ENCODE data around the gene PRICKLE4. TPM values are rescaled to one million over a fixed set of nuclear protein-coding genes. Genes with fewer than 3 reads are reported as not detected.

PRICKLE4 gene
- total RNA-seq, 1 donor from 2014 or later: 3.4 TPM

DNA sequence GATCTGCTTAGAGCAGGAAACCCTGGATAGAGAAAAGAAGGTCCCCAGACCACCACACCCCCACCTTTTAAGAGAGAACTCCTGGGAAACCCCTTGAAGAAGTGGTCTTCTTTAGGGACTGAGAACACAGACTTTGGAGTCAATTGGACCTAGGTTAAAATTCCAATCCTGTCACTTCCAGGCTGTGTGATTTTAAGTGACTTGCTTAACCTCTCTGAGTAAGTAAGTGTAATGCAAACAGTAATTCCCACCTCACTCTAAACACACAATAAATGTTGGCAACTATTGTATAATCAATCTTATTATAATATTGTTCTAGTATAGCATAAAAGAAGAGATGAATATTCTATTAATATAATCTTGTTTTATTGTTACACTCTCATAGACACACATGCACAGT lies 48.4 kb upstream of the PRICKLE4 start:
- Mint-ChIP-seq H3K4me3 (ENCODE audit: unreplicated experiment) (no peak overlapping the region), H3K4me1 (ENCODE audit: low read depth, unreplicated experiment) (peaks cover 7% of the 10 kb centered on the region), H3K27ac (ENCODE audit: unreplicated experiment) (no peak overlapping the region), H3K9me3 (ENCODE audit: unreplicated experiment) (no peaks in the 10 kb centered on the region), H3K36me3 (ENCODE audit: low read depth, unreplicated experiment) (no peaks in the 10 kb centered on the region), H3K27me3 (ENCODE audit: low read depth, unreplicated experiment) (peaks cover 29% of the 10 kb centered on the region)
- H2AFZ ChIP-seq (ENCODE audit: low read depth, low read length): no peak overlapping the region
- TF ChIP-seq, protein P1, sequence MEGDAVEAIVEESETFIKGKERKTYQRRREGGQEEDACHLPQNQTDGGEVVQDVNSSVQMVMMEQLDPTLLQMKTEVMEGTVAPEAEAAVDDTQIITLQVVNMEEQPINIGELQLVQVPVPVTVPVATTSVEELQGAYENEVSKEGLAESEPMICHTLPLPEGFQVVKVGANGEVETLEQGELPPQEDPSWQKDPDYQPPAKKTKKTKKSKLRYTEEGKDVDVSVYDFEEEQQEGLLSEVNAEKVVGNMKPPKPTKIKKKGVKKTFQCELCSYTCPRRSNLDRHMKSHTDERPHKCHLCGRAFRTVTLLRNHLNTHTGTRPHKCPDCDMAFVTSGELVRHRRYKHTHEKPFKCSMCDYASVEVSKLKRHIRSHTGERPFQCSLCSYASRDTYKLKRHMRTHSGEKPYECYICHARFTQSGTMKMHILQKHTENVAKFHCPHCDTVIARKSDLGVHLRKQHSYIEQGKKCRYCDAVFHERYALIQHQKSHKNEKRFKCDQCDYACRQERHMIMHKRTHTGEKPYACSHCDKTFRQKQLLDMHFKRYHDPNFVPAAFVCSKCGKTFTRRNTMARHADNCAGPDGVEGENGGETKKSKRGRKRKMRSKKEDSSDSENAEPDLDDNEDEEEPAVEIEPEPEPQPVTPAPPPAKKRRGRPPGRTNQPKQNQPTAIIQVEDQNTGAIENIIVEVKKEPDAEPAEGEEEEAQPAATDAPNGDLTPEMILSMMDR (IDR thresholded peaks at IDR 0.05; ENCODE audit: insufficient read depth, low read depth, low read length): no peak
- FAIRE-seq (no peak), DNase-seq (ENCODE audit: low read depth) (no peak)
- no peaks in the 10 kb centered on the region for H3K27me3 ChIP-seq (ENCODE audit: insufficient read depth, low read length)
- no peak overlapping the region for H3K27ac ChIP-seq (ENCODE audit: low read depth, low read length)
- peaks cover 6% of the 10 kb centered on the region for H3K79me2 ChIP-seq (ENCODE audit: insufficient read depth, low read length)
- no peaks in the 10 kb centered on the region for H3K9me3 ChIP-seq (ENCODE audit: insufficient read depth, low read depth, low read length)
- peaks cover 28% of the 10 kb centered on the region for H3K4me1 ChIP-seq (ENCODE audit: insufficient read depth, low read length)
- no peak overlapping the region for H3K4me3 ChIP-seq (ENCODE audit: insufficient read depth, low read depth, low read length)
- H3K9ac ChIP-seq (ENCODE audit: low read length): no peak overlapping the region
- no peaks in the 10 kb centered on the region for H3K36me3 ChIP-seq (ENCODE audit: insufficient read depth, low read length)
- peaks cover 14% of the 10 kb centered on the region for H4K20me1 ChIP-seq (ENCODE audit: insufficient read depth, low read length)
- H3K4me2 ChIP-seq (ENCODE audit: low read length): no peak overlapping the region

DNA sequence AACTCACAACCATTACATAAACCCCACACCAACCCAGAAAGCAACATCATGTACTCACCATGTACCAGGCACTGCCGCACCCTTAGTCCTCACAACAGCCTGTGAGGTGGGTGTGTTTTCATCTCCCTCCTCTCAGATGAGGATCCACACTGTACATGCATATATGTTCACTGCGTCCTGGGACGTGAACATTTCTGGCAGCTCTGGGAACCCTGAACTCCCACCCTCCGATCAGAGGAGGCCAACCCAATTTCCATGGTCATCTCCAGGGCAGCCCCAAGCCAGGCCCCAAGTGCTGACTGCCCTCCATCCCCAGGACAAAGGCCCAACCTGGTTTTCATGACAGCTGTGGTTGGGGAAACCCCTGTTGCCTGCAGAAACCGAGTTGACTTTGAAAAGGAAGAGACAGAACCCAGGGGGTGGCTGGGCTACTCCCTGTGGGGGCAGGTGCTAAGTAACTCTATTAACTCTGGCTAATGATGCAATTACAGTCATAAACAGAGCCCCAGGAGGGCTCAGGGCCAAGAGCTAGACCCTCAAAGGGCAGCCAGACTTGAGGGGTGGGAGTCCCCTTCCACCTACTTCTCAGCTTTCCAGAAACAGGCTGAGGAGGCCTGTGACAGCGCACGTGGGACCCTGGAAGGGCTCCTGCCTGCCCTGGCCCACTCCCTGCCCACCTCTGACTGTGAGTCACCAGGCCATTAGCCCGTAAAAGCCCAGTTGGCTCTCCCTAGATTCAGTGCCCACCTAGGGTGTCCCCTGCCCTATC lies 47.8 kb upstream of the PRICKLE4 start:
- no peak for DNase-seq (ENCODE audit: low read depth)
- H3K27ac ChIP-seq (ENCODE audit: low read depth, low read length): no peak overlapping the region

DNA sequence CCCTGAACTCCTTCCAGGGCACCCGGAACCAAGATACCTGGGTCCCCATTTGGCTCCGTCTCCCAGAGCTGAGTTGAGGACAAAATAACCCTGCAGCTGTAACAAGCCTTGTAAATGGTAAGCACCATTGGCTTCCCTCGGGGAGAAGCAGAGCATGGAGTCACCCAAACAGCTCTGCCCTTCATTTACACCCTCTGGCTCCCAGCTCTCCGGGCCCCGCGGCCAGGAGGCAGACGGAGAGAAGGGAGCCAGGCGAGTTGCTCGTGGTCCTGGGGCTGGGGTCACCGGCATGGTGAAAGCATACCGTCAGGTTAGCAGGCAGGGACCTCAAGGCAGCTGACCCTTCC lies 47.2 kb upstream of the PRICKLE4 start:
- Histone ChIP-seq H3K79me2 (ENCODE audit: insufficient read depth, low read length) (peaks cover 6% of the 10 kb centered on the region), H3K4me2 (ENCODE audit: low read length) (peak overlapping the region; percentile 96), H2AFZ (ENCODE audit: low read depth, low read length) (peak overlapping the region; percentile 88), H3K9me3 (ENCODE audit: insufficient read depth, low read depth, low read length) (no peaks in the 10 kb centered on the region), H3K27me3 (ENCODE audit: insufficient read depth, low read length) (no peaks in the 10 kb centered on the region), H4K20me1 (ENCODE audit: insufficient read depth, low read length) (peaks cover 14% of the 10 kb centered on the region), H3K36me3 (ENCODE audit: insufficient read depth, low read length) (no peaks in the 10 kb centered on the region), H3K27ac (ENCODE audit: low read depth, low read length) (no peak overlapping the region), H3K4me1 (ENCODE audit: insufficient read depth, low read length) (peaks cover 28% of the 10 kb centered on the region), H3K4me3 (ENCODE audit: insufficient read depth, low read depth, low read length) (peak overlapping the region; percentile 62), H3K9ac (ENCODE audit: low read length) (peak overlapping the region; percentile 74)
- DNase-seq (ENCODE audit: low read depth) (no peak), FAIRE-seq (no peak)
- peak overlapping the region; percentile 81 for H3K4me3 Mint-ChIP-seq (ENCODE audit: unreplicated experiment)
- no peaks in the 10 kb centered on the region for H3K36me3 Mint-ChIP-seq (ENCODE audit: low read depth, unreplicated experiment)
- TF ChIP-seq, protein P1 (IDR thresholded peaks at IDR 0.05; ENCODE audit: insufficient read depth, low read depth, low read length): no peak
- no peak for TF ChIP-seq EZH2 (IDR thresholded peaks at IDR 0.05; ENCODE audit: insufficient read depth, low read length)
- H3K4me1 Mint-ChIP-seq (ENCODE audit: low read depth, unreplicated experiment): peaks cover 7% of the 10 kb centered on the region
- no peaks in the 10 kb centered on the region for H3K9me3 Mint-ChIP-seq (ENCODE audit: unreplicated experiment)
- peaks cover 25% of the 10 kb centered on the region for H3K27me3 Mint-ChIP-seq (ENCODE audit: low read depth, unreplicated experiment)
- no peak overlapping the region for H3K27ac Mint-ChIP-seq (ENCODE audit: unreplicated experiment)

More for the DNA sequence above, 47.8 kb upstream of the PRICKLE4 start:
- H3K9me3 ChIP-seq (ENCODE audit: insufficient read depth, low read depth, low read length): no peaks in the 10 kb centered on the region
- H3K4me2 ChIP-seq (ENCODE audit: low read length): peak overlapping the region; percentile 96
- Mint-ChIP-seq H3K27ac (ENCODE audit: unreplicated experiment) (peak overlapping the region; percentile 50), H3K4me1 (ENCODE audit: low read depth, unreplicated experiment) (peaks cover 7% of the 10 kb centered on the region), H3K27me3 (ENCODE audit: low read depth, unreplicated experiment) (peaks cover 29% of the 10 kb centered on the region), H3K36me3 (ENCODE audit: low read depth, unreplicated experiment) (no peaks in the 10 kb centered on the region), H3K4me3 (ENCODE audit: unreplicated experiment) (peak overlapping the region; percentile 81), H3K9me3 (ENCODE audit: unreplicated experiment) (no peaks in the 10 kb centered on the region)
- H3K4me3 ChIP-seq (ENCODE audit: insufficient read depth, low read depth, low read length): peak overlapping the region; percentile 62
- H2AFZ ChIP-seq (ENCODE audit: low read depth, low read length): peak overlapping the region; percentile 88
- peaks cover 14% of the 10 kb centered on the region for H4K20me1 ChIP-seq (ENCODE audit: insufficient read depth, low read length)
- H3K79me2 ChIP-seq (ENCODE audit: insufficient read depth, low read length): peaks cover 6% of the 10 kb centered on the region
- no peaks in the 10 kb centered on the region for H3K36me3 ChIP-seq (ENCODE audit: insufficient read depth, low read length)
- H3K27me3 ChIP-seq (ENCODE audit: insufficient read depth, low read length): no peaks in the 10 kb centered on the region
- H3K9ac ChIP-seq (ENCODE audit: low read length): peak overlapping the region; percentile 74
- TF ChIP-seq EZH2 (IDR thresholded peaks at IDR 0.05; ENCODE audit: insufficient read depth, low read length): no peak
- TF ChIP-seq, protein P1 (IDR thresholded peaks at IDR 0.05; ENCODE audit: insufficient read depth, low read depth, low read length): no peak
- H3K4me1 ChIP-seq (ENCODE audit: insufficient read depth, low read length): peaks cover 28% of the 10 kb centered on the region
- no peak for FAIRE-seq

Measured in astrocyte (in vitro differentiated cells and primary cell).